ENCODE data around the gene UBAC2.

GRCh38 chr13:99323488-99323887 lies 122.8 kb downstream of the UBAC2 start:
- TF ChIP-seq CTCF (IDR thresholded peaks at IDR 0.05; ENCODE audit: poor library complexity), result no peak
- no peak for TF ChIP-seq EZH2phosphoT487 (IDR thresholded peaks at IDR 0.05; ENCODE audit: low read depth, severe bottlenecking, unreplicated experiment)

Data from hepatocyte (in vitro differentiated cells).